CD4-positive, alpha-beta T cell treated with Interferon alpha-2 for 1 hour (primary cell): ENCODE results near the gene TSPAN3.

Experiments used
- DNase-seq, 2 donors: peaks; one replicate each; pipeline ENCODE4 v3.0.0-alpha.2; 2020 to 2022

TSPAN3 gene

DNA sequence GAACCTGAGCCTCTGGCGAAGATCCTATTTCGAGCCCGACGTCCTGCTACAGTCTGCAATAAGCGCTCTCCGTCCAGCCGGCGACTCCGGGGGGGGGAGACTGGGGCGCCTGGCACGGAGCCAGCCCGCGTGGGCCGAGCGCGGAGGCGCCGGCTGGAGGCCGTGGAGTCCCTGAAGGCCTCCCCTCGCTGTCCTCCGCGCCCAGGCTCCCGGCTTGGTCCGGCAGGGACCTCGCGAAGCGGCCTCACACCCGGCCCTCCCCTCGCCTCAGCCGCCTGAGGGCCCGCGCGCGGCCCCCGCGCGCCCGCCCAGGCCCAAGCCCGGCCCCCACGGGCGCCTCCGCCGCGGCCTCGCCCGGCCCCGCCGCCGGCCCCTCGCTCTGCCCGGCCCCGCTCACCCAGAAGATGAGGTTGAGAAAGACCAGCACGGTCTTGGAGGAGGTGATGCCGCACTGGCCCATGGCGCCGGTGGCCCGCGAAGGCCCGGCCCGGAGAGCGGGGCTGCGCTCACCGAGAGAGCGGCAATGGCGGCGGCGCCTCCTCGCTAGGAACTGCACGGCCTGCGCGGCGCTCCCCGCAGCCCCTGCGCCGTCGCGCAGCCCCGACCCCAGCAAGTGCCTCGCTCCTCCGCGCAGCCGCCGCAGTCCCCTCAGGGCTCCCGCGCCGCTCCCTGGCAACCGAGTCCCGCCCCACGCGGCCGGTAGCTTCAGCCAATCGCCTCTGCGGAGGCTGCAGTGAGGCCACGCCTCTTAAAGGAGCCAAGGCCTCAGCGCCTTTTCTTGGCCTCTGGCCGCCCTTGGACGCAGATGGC lies at the start of gene TSPAN3:
Gene TSPAN3, minus strand, starts transcription at position 615 of the 810 bp plus-strand sequence. Its CDS starts 155 bp downstream, at position 460.
- DNase-seq: peak; percentile 92 to 93

GRCh38 chr15:77120576-77120975 lies 49.7 kb upstream of the TSPAN3 start:
- DNase-seq: no peak

- DNase-seq: no peak
Measured at GRCh38 chr15:77119446-77119845, 48.5 kb upstream of the TSPAN3 start.

- DNase-seq: peak; percentile 54 to 62
Measured at GRCh38 chr15:77118882-77119321, 48.0 kb upstream of the TSPAN3 start.

DNA sequence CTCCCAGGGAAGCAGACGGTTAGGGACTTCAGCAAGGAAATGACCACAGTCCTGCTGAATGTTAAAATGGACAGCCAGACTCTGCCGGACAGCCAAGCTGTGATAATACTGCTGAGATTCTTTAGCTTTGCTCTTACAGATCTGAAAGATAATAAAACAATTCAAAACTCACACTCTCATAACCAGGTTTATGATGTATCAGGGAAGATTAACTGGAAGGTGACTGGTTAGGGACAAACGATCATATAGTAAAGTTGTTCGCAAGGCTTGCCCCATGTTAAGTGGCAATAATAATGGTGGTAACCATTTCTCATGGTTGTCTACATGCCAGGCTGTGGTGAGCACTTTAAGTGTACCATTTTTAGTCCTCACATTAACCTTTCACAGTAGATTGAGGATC lies 44.3 kb upstream of the TSPAN3 start:
- no peak for DNase-seq

DNA sequence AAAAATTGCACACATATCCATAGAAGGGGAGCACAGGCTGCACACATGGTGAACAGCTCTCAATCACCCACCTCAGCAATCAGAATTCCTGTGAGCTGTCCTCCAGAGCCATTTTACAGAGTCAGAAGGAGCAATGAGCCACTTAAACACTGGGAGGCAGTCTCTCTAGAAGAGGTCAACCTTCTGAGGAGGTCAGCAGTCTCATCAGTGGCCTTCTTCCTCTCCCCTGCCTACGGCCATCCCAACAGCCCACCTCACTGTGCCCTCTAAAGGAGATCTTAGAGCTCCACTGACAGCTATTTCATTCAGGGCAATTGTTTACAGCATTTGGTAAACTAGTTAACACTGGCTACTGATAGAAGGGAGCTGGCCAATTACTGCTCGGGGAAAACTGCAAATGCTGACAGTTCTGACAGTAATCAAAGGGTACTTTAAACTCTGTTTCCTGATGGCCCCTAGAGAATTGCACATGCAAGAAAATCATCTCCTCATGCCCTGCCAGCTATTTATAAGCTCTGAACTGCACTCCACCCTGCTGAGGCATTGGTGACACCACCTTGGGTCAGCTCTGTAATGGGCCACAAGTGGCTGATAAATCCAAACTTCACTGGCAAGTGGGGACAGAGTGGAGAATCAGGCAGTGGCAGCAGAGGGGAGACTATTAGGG lies 42.1 kb upstream of the TSPAN3 start:
- DNase-seq: no peak

- DNase-seq: no peak
Measured at GRCh38 chr15:77111789-77112188, 40.9 kb upstream of the TSPAN3 start.

GRCh38 chr15:77107531-77108355 lies 36.8 kb upstream of the TSPAN3 start:
- peak; percentile 34 to 37 for DNase-seq

- DNase-seq: no peak
Measured at GRCh38 chr15:77107068-77107467, 36.2 kb upstream of the TSPAN3 start.

GRCh38 chr15:77104155-77104554 lies 33.2 kb upstream of the TSPAN3 start:
- DNase-seq: no peak

- DNase-seq: no peak
Measured at GRCh38 chr15:77099741-77100463, 29.0 kb upstream of the TSPAN3 start.

- no peak for DNase-seq
Measured at GRCh38 chr15:77098572-77098971, 27.7 kb upstream of the TSPAN3 start.

DNA sequence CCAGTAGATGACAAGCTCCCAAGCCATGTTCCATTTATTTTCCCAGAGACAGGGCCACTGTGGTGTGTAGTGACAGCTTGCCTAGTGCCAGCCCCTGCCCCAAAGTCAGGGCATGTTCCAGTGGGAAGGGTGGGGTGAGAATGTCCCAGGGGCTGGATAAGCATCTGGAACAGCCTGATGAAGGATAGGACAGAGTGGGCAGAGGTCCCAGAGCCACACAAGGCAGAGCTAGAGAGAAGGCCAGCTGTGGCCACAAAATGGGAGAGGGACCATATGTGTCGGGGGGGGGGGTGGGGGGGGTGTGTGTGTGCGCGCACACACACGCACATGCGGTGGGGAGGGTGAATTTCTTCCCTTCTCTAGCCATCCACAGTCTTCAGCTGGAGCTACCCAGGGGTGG lies 27.0 kb upstream of the TSPAN3 start:
- no peak for DNase-seq

- DNase-seq: no peak
Measured at GRCh38 chr15:77097248-77097721, 26.4 kb upstream of the TSPAN3 start.

DNA sequence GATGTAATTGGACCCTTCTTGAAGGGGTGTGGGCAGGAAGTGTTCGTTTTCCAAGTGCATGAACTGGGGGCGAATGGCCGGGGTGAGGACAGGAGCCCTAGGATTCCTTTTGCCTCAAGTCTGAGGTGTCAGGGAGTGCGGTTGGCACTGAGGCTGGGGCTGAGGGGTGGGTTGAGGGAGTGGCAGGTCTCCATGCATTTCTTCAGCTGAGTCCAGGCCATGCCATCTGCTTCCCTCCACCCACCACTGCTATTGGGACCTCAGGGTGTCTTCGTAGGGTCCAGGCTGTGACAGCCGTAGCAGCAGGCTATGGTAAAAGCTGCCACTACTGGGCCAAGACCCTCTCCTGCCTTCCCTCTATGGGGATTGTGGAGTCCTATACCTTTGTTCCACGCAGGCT lies 25.6 kb upstream of the TSPAN3 start:
- no peak for DNase-seq

- no peak for DNase-seq
Measured at GRCh38 chr15:77096138-77096537, 25.2 kb upstream of the TSPAN3 start.

- no peak for DNase-seq
Measured at GRCh38 chr15:77094397-77095030, 23.6 kb upstream of the TSPAN3 start.

DNA sequence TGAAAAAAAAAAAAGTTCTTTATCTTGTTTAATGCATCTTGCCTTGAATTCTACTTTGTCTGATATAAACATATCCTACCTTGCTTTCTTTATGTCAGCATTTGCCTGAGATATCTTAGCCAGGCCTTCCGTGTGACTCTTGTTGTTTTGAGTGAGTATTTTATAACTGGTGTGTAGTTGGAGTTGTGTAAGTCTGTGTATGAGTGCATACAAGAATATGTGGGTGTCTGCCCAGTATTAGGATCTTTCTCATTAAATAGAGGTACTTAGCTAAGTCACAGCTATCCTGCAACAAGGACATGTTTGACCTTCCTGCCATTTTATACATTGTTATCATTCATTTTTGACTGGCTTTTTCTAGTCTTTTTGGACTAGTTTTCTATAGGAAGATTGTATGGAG lies 22.5 kb upstream of the TSPAN3 start:
- no peak for DNase-seq

- no peak for DNase-seq
Measured at GRCh38 chr15:77091097-77091496, 20.2 kb upstream of the TSPAN3 start.

GRCh38 chr15:77087213-77087612 lies 16.3 kb upstream of the TSPAN3 start:
- DNase-seq: no peak

- DNase-seq: no peak
Measured at GRCh38 chr15:77085297-77085696, 14.4 kb upstream of the TSPAN3 start.

DNA sequence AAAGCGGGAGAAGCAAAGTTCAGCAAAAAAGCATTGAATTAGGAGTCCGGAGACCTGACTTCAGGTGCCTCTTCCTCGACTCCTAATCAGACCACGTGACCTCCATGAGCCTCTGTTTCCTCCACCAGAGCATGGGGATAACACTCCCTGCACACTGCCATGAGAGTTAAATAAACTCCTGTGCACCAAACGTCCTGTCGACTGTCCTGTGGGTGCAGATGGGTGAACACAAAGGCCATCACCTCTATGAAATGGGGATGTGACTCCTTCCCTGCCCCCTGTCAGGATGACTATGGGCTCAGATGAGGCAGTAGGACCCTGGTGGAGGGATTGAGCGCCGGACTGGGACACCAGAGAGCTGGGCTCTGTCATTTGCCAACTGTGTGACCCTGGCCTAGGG lies 13.5 kb upstream of the TSPAN3 start:
- DNase-seq: no peak
